Stimulated activated CD8-positive, alpha-beta memory T cell treated with anti-CD3 and anti-CD28 coated beads, Interleukin-12 subunit alpha, Interleukin-12 subunit beta, amount 100 ng/mL, for 1 hour (primary cell): ENCODE results near the gene MT1E.

Experiments
- DNase-seq: peaks from one replicate; pipeline ENCODE4 v3.0.0-alpha.2; 2020; ENCODE audit warnings: low read depth

Gene MT1E

GRCh38 chr16:56626685-56627084 is 1.1 kb downstream of the MT1E start:
- no peak for DNase-seq

GRCh38 chr16:56628486-56629350 is 3.1 kb downstream of the MT1E start:
- no peak for DNase-seq

DNA sequence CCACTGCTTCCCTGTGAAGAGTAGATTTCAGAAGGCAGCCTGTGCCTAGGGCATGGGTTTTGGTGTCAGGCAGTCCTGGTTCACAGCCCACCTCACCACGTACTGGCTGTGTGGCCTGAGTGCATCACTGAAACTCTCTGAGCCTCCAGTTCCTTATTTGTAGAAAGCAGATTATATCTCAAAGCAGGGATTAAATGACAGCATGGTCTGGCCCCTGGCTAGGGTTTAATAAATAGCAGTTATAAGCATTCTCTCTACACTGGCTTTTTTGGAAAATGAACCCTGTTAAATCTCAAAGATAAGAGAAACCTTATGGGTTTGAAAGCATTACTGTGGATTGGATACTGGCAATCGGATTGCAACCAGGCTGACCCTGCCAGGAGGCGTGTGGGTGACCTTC is 4.0 kb downstream of the MT1E start:
- DNase-seq, result no peak

- DNase-seq, result no peak
Measured at GRCh38 chr16:56630134-56630533, 4.6 kb downstream of the MT1E start.

DNA sequence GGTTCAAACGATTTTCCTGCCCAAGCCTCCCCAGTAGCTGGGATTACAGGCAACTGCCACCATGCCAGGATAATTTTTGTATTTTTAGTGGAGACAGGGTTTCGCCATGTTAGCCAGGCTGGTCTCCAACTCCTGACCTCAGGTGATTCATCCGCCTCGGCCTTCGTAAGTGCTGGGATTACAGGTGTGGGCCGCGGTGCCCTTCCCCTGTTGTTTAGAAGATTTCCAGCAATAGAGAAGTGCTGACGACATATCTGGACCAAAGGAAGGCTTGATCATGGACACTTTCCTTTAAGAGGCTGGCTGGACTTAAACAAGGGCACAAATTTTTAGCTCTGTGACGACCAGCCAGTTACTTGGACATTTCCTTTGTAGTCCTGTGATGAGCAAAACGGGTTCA is 5.6 kb downstream of the MT1E start:
- no peak for DNase-seq

DNA sequence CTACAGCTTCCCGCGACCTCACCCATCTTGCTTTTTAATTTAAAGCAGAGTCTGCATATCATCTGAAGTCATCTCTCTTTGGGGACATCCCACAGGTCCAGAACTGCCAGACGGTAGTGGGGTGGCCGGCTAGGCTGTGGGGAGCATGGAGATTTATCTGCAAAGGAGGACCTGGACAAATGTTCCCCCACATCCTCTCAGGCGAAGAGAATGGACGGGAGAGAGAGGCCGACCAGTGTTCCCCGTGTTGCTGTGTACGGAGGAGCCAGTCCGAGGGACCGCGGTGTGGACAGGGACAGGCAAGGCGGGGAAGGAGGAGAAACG is 6.2 kb downstream of the MT1E start:
- no peak for DNase-seq

DNA sequence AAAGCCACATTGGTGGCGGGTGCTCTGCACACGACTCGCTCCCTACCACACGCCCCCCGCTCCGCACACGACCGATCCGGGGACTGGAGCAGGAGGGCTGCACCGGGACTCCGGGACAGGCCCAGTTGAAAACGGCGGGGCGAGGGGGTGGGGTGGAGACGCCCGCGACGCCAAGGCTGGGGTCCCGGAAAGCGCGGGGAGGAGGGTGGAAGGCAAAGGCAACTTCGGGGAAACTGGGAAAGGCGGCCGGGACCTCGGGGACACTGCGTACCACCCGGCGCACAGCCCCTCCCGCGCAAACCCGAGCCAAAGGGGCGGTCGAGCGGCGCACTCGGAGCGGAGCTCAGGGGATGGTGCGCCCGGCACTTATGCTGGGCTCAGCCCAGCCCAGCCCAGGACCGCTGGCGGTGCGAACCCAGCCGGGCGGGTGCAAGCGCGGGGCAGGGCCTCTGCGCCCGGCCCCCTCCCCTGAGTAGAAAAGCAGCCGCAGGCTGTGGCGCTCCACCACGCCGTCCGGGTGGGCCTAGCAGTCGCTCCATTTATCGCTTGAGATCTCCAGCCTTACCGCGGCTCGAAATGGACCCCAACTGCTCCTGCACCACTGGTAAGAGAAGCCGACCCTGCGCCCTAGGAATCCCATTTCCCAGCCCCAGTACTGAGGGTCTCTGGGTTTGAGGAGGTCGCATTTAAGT is 6.7 kb downstream of the MT1E start, which contains the start of gene MT1M:
TSS of gene MT1M (plus strand) at position 504 of the 692 bp plus-strand sequence. CDS start at position 577, 73 bp downstream.
- no peak for DNase-seq

DNA sequence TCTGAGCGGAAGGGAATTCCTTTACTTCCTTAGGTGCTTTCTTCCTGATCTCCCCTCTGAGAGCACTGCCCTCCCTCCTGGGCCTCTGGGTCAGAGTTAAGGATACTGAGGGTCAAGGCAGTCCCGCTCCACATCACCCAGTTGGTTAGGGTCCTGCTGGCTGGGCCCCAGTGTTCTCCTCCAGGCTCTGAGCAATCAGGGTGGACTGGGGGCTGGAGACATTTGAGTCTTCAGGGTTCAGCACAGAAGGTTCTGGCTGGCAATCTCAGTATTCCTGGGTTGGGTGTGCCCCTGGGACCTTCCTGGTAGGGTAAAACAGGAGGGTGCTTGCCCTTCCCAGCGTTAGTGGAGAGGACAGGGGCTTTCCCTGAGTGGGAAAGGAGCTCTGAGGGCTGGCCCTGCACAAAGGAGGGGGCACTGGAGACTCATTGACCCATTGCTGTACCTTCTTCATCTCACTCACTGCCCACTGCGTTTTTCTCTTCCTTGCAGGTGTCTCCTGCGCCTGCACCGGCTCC is 7.3 kb downstream of the MT1E start:
- no peak for DNase-seq

DNA sequence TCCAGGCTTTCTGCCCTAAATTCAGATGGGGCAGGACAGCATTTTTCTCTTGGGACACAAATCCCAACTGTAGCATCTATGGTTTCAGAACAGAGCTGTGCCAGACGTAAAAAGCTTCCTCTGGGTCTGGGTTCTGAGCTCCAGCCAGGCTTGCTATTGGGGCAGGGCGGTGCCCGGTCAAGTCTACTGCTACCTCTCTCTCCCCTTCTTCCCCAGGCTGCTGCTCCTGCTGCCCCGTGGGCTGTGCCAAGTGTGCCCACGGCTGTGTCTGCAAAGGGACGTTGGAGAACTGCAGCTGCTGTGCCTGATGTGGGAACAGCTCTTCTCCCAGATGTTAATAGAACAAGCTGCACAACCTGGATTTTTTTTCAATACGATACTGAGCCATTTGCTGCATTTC is 8.0 kb downstream of the MT1E start:
- DNase-seq, result no peak

- no peak for DNase-seq
Measured at GRCh38 chr16:56634715-56635440, 9.3 kb downstream of the MT1E start.

GRCh38 chr16:56635441-56635967 is 9.9 kb downstream of the MT1E start:
- no peak for DNase-seq

DNA sequence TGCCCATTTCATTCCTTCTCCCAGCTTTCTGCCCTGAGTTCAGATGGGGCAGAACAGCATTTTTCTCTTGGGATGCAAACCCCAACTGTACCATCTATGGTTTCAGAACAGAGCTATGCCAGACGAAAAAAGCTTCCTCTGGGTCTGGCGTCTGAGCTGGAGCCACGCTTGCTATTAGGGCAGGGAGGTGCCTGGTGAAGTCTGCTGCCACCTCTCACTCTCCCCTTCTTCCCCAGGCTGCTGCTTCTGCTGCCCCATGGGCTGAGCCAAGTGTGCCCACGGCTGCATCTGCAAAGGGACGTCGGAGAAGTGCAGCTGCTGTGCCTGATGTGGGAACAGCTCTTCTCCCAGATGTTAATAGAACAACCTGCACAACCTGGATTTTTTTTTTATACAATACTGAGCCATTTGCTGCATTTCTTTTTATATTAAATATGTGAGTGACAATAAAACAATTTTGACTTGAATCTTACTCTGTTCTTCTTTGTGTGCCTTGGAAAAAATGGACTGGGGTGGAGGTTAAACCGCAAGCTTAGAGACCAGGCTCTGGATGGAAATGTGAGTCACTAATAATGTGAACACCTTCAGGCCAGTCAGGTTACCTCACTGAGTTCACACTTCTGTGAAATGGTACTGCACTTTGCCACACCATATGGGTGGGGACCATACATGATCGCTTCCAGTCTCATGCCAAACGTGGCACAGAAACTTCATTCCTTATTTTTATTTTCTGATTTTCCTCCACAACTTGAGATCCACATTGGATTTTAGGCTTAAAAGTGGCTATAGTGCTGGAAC is 11.2 kb downstream of the MT1E start:
- no peak for DNase-seq

- no peak for DNase-seq
Measured at GRCh38 chr16:56637814-56638750, 12.5 kb downstream of the MT1E start, which contains the start of gene MT1A. TSS of gene MT1A (plus strand) at chr16:56638666. CDS start at chr16:56638739, 73 bp downstream.

DNA sequence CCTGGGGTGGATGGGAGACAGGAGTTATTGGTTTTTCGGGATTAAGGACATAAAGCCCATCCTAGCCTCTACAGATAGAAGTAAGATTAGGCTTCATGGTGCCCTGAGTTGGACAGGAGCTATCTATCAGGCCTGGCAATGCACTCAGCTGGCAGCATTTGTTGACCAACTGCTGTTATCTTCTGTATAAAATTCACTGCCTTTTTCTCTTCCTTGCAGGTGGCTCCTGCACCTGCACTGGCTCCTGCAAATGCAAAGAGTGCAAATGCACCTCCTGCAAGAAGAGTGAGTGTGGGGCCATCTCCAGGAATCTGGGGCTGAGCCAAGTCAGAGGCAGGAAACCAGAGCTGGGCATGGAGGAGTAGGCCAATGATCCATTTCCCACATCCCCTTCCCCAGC is 13.5 kb downstream of the MT1E start:
- no peak for DNase-seq

GRCh38 chr16:56640076-56640475 is 14.5 kb downstream of the MT1E start:
- no peak for DNase-seq

DNA sequence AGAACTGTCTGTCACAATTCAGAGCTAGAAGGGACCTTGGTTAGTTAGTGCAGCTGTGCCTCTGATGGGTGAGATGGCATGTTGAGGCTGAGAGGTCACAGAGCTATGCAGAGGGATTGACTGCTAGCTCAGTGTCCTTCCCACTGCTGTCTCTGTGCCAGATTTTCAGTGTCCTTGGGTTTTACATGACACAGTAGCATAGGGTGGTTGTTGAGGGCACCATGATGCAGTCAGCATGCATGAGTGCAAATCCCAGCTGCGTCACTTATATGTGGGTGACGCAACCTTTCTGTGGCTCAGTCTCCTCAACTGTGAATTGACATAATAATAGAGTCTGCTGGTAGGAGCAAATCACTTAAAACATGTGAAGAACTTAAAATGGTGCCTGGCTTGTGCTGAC is 15.6 kb downstream of the MT1E start:
- no peak for DNase-seq

DNA sequence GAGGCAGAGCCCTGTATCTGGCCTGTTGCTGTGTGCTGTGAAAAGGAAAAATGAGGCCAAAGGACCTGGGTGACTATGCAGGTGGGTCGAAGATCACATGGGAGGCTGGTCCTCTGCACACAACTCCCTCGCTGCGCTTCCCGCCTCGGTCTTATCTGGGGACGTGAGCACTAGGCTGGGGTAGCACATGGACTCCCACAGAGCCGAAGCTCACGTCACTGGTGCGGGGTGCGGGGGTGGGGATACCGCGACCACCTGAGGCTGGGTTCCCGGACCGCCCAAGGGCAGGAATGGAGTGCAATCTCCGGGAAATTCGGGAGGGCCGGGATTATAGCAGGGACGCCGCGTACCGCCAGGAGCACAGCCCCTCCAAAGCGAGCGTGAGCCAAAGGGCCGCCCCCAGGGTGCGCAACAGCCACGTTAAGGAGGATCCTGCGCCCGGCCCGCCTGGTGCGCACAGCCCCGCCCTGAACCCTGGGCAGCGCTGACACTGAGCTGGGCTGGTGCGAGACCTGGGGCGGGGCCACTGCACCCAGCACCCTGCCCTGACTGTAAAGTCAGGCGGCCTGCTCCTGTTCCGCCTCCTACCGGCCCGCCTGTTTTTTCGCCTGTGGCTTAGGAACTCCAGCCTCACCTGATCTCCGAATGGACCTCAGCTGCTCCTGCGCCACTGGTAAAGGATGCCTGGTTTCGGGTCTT is 17.6 kb downstream of the MT1E start:
- peak; percentile 39 for DNase-seq

DNA sequence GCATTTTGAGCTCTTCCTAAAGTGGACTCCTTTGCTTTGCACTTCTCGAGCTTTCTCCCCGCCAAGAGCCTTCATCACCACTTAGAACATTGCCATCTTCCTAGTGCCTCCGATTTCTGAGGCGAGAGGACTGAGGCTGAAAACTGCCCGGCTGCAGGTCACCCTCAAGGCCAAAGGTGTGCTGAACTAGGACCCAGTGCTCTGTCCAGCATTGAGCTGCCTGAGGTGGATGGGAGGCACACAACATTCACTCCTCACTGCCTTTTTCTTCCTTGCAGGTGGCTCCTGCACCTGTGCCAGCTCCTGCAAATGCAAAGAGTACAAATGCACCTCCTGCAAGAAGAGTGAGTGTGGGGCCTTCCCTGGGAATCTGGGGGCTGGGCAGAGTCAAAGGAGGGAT is 18.3 kb downstream of the MT1E start:
- DNase-seq, result no peak

DNA sequence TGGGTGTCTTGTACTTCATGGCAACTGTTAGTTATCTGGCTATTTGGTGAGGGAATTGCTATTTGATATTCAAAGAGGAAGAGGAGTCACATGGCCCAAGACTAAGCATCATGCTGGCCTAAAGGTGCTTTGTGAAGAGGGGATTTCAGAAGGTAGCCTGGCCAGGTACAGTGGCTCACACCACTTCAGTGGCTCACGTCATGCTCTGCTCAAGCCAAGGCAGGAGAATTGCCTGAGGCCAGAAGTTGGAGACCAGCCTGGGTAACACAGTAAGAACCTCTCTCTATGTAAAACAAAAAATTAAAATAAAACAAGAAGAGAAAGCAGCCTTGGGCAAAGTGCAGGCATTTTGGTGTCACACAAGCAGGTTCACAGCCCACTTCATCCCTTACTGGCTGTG is 19.7 kb downstream of the MT1E start:
- no peak for DNase-seq

DNA sequence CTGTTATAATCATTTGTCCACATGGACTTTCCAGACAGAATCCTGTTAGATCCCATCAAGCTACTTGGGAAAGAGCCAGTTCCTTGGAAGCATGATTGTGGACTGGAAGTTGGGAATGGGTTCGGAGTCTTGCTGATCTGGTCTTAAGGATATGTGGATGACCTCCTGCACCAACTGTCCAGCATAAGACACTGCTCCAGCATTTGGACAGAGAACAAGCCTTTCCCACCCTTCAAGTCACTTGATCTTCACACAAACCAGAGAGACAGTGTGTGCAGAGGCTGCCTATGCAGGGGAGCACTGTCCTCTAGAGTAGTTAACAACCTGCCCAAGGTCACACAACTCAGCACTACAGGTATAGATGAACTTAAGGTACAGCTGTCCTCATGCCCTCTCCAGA is 20.3 kb downstream of the MT1E start:
- no peak for DNase-seq
